ENCODE measurements around the gene P2RY6.
"Not testable (repeated sequence)": the region's sequence is repeated elsewhere in the genome, so short reads cannot be mapped to it uniquely, and the experiment has no call there.

P2RY6 gene

GRCh38 chr11:73269459-73270015 is 2.6 kb upstream of the P2RY6 start:
- Histone ChIP-seq H3K36me3 (no peaks in the 10 kb centered on the region), H3K27ac (no peak overlapping the region), H3K4me1 (ENCODE audit: control insufficient read depth in 1 of 2, insufficient read depth in 1 of 2, low read depth in 1 of 2, low read length in 1 of 2) (peaks cover 1 to 4% of the 10 kb centered on the region in 2 experiments), H3K9me3 (no peaks in the 10 kb centered on the region), H3K4me3 (ENCODE audit: low read depth in 1 of 2, low read length in 1 of 2) (no peak overlapping the region), H3K27me3 (peaks cover 28% of the 10 kb centered on the region)
- no peak for TF ChIP-seq CTCF (IDR thresholded peaks at IDR 0.05)

- H3K36me3 ChIP-seq, result no peaks in the 10 kb centered on the region
- H3K4me3 ChIP-seq (ENCODE audit: low read depth in 1 of 2, low read length in 1 of 2), result no peak overlapping the region
- H3K27me3 ChIP-seq, result peaks cover 21% of the 10 kb centered on the region
- H3K4me1 ChIP-seq (ENCODE audit: control insufficient read depth in 1 of 2, insufficient read depth in 1 of 2, low read depth in 1 of 2, low read length in 1 of 2), result peaks cover 0 to 8% of the 10 kb centered on the region in 2 experiments
- no peak overlapping the region for H3K27ac ChIP-seq
- no peak for TF ChIP-seq CTCF (IDR thresholded peaks at IDR 0.05)
- H3K9me3 ChIP-seq, result no peaks in the 10 kb centered on the region
Observed at GRCh38 chr11:73270016-73270854, 1.9 kb upstream of the P2RY6 start.

- Histone ChIP-seq H3K4me3 (ENCODE audit: low read depth in 1 of 2, low read length in 1 of 2) (no peak overlapping the region), H3K27ac (no peak overlapping the region), H3K27me3 (peaks cover 14% of the 10 kb centered on the region), H3K36me3 (no peaks in the 10 kb centered on the region), H3K4me1 (ENCODE audit: control insufficient read depth in 1 of 2, insufficient read depth in 1 of 2, low read depth in 1 of 2, low read length in 1 of 2) (peaks cover 0 to 8% of the 10 kb centered on the region in 2 experiments), H3K9me3 (no peaks in the 10 kb centered on the region)
- no peak for TF ChIP-seq CTCF (IDR thresholded peaks at IDR 0.05)
Observed at GRCh38 chr11:73270855-73271477, 1.2 kb upstream of the P2RY6 start.

GRCh38 chr11:73271478-73271865 is 666 bp upstream of the P2RY6 start:
- not testable (repeated sequence) for H3K4me1 ChIP-seq (ENCODE audit: control insufficient read depth in 1 of 2, insufficient read depth in 1 of 2, low read depth in 1 of 2, low read length in 1 of 2); H3K27ac ChIP-seq; H3K27me3 ChIP-seq; H3K36me3 ChIP-seq; H3K9me3 ChIP-seq; H3K4me3 ChIP-seq (ENCODE audit: low read depth in 1 of 2, low read length in 1 of 2)

GRCh38 chr11:73272680-73273038 is 521 bp downstream of the P2RY6 start:
- H3K4me3 ChIP-seq (ENCODE audit: low read depth in 1 of 2, low read length in 1 of 2), result no peak overlapping the region
- no peak for TF ChIP-seq CTCF (IDR thresholded peaks at IDR 0.05)
- H3K4me1 ChIP-seq (ENCODE audit: control insufficient read depth in 1 of 2, insufficient read depth in 1 of 2, low read depth in 1 of 2, low read length in 1 of 2), result peaks cover 0 to 8% of the 10 kb centered on the region in 2 experiments
- H3K36me3 ChIP-seq, result no peaks in the 10 kb centered on the region
- H3K9me3 ChIP-seq, result no peaks in the 10 kb centered on the region
- no peaks in the 10 kb centered on the region for H3K27me3 ChIP-seq
- no peak overlapping the region for H3K27ac ChIP-seq

Measured in neutrophil (primary cell).